Large intestine (tissue), 3 donors: ENCODE data around the gene CACNA1C. TPM values are rescaled to one million over a fixed set of nuclear protein-coding genes. Genes with fewer than 3 reads are reported as not detected.
"Not testable (repeated sequence)": the region's sequence is repeated elsewhere in the genome, so short reads cannot be mapped to it uniquely, and the experiment has no call there.

Experiments used
- DNase-seq, 2 donors: peaks; one replicate each; pipeline versions ENCODE4 v3.0.0 to v3.0.0-alpha.2; 2013
- H3K27ac ChIP-seq: one replicate; pipeline ENCODE4 v1.5.1; 2013; ENCODE audit warnings: low read length
- H3K27me3 ChIP-seq: 2 replicates; pipeline ENCODE4 v1.6.1; 2013; ENCODE audit warnings: low read length; ENCODE audit not compliant: control insufficient read depth, insufficient read depth
- H3K36me3 ChIP-seq: 2 replicates; pipeline ENCODE4 v1.6.1; 2013; ENCODE audit warnings: low read length; ENCODE audit not compliant: control insufficient read depth, insufficient read depth
- H3K4me1 ChIP-seq: one replicate; pipeline ENCODE4 v1.6.1; 2013; ENCODE audit warnings: low read length; ENCODE audit not compliant: control insufficient read depth, insufficient read depth
- H3K4me3 ChIP-seq: one replicate; pipeline ENCODE4 v1.5.1; 2013; ENCODE audit warnings: low read length
- H3K9me3 ChIP-seq: one replicate; pipeline ENCODE4 v1.6.1; 2013; ENCODE audit warnings: mild to moderate bottlenecking, low read depth, low read length, moderate library complexity; ENCODE audit not compliant: control insufficient read depth
- WGBS: methylation state at CpG from one replicate; pipeline ENCODE4 v1.1.5; 2013; ENCODE audit warnings: low lambda C conversion rate; ENCODE audit not compliant: insufficient coverage; 5-methylcytosine and 5-hydroxymethylcytosine counted together
- polyA plus RNA-seq: library from polyadenylated mRNA; unstranded; fragments of 120-200 nt; gene quantifications from one replicate; pipeline ENCODE4 v1.2.1, GENCODE V29; 2013

Gene CACNA1C
- polyA plus RNA-seq, 1 donor, result 5.9 TPM

DNA sequence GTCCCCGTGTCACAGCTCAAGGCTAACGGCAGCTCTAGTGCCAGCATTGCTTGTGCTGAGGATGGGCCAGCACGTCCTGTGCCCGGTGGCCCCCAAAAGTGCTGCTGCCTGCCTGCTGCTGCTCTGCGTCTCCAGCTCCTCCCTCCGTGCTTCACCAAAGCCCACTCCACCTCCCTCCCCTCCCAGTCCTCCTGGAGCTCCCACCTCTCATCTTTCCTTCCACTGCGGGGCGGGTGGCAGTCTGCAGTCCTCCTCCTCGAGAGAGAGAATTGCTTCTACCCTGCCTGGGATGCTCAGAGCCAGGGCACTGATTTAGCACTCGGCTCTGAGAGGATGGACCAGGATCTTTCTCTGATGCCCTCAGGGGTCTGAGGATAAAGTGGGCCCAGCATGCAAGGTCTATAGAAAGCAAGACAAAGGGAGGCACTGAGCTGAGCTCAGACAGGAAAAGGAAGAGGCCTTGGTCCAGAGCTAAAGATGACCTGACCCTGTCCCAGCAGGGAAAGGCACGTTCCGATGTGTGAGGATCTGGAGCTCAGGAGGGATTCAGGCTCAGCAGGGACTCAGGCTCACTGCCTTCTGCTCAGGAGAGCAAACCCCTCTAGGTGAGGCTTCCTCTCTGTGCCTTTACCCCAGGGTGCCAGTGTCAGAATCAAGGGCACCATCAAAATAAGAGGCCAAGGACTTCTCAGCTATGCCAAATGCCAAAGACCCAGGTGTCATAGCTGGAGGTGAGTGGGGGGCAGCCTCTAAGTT, 628.8 kb downstream of the CACNA1C start:
- WGBS, result no CpG with 5 or more reads among the region's 12 CpGs
- H3K27me3 ChIP-seq, result no peaks in the 10 kb centered on the region
- DNase-seq, result no peak
- H3K4me3 ChIP-seq, result no peak overlapping the region
- H3K4me1 ChIP-seq, result no peaks in the 10 kb centered on the region
- H3K9me3 ChIP-seq, result no peaks in the 10 kb centered on the region
- no peaks in the 10 kb centered on the region for H3K36me3 ChIP-seq
- no peak overlapping the region for H3K27ac ChIP-seq

DNA sequence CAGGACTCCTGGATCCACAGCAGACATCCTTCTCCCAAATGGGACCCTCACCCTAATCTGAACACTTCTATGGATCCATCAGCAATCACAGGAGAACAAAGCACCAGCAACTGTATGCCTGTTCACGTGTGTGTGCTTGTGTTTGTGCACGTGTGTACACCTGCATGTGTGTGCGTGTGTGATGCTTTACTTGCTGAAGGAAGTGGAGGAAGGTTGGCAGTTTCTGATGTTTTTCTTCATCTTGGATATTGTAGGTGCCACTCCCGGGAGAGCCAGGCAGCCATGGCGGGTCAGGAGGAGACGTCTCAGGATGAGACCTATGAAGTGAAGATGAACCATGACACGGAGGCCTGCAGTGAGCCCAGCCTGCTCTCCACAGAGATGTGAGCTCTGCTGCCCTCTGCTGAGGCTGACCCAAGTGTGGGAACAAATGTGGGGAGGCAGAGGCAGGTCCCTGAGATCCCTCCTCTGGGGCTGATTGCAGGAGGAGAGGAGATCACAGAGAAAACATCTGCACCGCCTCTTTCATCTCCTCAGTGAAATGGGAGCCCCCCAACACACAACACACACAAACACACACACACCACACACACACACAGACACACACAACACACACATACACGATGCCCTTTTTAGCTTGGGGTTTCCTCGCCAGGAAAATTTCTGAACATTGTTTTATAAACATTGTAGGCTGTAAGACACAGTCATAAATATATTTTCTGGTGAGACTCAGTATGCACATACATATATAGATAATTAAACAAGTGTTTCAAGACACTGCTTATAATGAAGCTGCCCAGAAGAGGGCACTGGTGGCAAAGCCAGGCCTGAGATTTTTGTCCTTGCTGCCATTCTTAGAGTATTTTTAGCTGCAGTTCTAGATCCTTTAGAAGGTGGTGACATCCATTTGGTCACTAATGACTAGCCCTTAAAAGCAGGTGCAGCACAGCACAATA, 629.8 kb downstream of the CACNA1C start:
- H3K36me3 ChIP-seq, result no peaks in the 10 kb centered on the region
- no peak overlapping the region for H3K27ac ChIP-seq
- DNase-seq, result peak; percentile 24 to 28
- H3K9me3 ChIP-seq, result no peaks in the 10 kb centered on the region
- H3K27me3 ChIP-seq, result no peaks in the 10 kb centered on the region
- WGBS, result no CpG with 5 or more reads among the region's 10 CpGs
- H3K4me1 ChIP-seq, result no peaks in the 10 kb centered on the region
- H3K4me3 ChIP-seq, result no peak overlapping the region

DNA sequence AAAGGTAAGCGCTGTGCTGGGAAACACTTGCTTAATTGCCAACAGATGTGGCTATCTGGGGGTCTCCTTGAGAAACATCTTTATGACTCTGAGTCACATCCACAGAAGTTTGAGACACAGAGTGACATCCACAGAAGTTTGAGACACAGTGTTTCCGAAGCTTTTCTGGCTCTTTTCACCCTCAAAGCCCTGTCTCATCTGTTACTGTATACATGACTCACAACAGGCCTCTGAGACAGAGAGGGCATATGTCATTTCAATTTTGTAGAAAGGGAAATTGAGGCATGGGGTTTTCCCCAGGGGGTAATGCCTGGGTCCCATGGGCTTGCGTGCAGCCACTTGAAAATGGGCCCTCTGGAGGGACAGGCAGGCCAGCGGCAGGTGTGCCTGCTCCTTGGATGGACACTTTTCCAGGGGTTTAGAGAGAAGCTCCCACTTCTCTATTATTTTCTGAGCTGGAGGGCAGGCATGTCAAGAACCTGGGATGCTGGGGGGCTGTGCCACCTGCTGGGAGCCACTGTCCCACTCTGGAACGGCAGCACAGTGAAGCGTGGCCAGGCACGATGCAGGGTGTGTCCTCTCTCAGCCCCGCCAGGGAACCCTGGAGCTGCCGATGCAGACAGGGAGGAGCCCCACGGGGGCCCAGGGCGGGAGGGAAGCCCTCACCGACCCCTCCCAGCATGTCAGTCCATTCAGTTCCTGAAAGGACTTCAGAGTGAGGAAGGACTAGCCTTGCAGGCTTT, 630.7 kb downstream of the CACNA1C start:
- H3K4me3 ChIP-seq, result no peak overlapping the region
- no peaks in the 10 kb centered on the region for H3K4me1 ChIP-seq
- H3K27ac ChIP-seq, result no peak overlapping the region
- peak in 1 of 2 donors; percentile 22 for DNase-seq
- no CpG with 5 or more reads among the region's 12 CpGs for WGBS
- H3K27me3 ChIP-seq, result no peaks in the 10 kb centered on the region
- no peaks in the 10 kb centered on the region for H3K36me3 ChIP-seq
- no peaks in the 10 kb centered on the region for H3K9me3 ChIP-seq

DNA sequence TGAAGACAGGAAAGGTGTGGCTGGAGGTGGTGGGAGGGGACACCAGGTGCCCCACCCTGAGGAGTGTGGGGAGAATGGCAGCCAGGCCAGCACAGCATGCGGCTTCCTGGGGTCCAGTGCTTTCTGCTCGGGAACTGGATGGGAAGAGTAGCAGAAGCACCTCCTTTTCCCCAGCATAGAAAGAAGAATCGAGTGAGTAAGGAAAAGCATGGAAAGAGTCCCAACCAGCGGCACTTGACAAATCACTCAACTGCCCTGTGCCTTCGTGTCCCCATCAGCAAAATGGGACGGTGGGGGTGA, 631.2 kb downstream of the CACNA1C start:
- DNase-seq, H3K4me1 ChIP-seq, H3K36me3 ChIP-seq, H3K4me3 ChIP-seq, H3K27me3 ChIP-seq, H3K9me3 ChIP-seq, H3K27ac ChIP-seq: not testable (repeated sequence)
- no CpG with 5 or more reads among the region's 6 CpGs for WGBS

DNA sequence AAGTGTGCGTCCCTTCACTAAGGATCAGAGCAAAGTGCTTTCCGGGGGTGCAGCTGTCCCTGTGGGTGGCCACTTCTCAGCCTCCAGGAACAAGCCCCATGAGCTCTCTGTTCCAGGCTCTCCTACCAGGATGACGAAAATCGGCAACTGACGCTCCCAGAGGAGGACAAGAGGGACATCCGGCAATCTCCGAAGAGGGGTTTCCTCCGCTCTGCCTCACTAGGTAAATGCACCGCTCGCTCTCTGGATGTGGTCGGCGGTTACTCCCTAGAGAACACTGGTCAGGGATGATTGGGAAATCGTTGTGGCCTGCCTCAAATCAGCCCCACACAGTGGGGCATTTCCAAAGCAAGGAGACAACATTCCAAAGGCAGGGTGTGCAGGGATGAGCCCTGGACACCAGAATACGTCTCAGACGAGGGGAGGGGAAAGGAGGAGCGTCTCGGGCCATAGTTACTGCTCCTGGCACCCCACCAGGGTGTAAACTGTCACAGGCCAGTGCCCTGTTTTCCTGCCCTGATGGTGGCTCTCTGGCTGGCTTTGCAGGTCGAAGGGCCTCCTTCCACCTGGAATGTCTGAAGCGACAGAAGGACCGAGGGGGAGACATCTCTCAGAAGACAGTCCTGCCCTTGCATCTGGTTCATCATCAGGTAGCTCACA, 633.0 kb downstream of the CACNA1C start:
- not testable (repeated sequence) for H3K36me3 ChIP-seq, H3K4me1 ChIP-seq, H3K27ac ChIP-seq, H3K27me3 ChIP-seq, DNase-seq, H3K9me3 ChIP-seq, H3K4me3 ChIP-seq
- no CpG with 5 or more reads among the region's 20 CpGs for WGBS

DNA sequence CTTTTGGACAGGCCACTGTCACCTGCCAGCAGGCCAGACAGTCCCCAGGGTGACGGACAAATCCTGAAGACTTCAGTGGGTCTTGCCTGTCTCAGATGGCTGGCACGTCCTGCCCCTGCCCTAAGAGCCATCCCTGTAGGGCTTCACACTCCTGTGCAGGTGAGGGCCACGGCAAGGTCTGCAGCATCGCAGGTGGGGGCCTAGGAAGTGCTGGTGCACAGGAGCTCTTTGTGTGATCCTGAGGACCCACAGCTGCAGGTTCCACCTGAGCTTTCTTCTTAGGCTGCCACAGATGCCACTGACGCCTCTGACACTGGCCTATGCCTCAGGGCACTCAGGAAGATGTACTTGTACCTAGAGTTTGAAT, 633.5 kb downstream of the CACNA1C start:
- no peaks in the 10 kb centered on the region for H3K36me3 ChIP-seq
- no CpG with 5 or more reads among the region's 5 CpGs for WGBS
- peaks cover 13% of the 10 kb centered on the region for H3K27me3 ChIP-seq

DNA sequence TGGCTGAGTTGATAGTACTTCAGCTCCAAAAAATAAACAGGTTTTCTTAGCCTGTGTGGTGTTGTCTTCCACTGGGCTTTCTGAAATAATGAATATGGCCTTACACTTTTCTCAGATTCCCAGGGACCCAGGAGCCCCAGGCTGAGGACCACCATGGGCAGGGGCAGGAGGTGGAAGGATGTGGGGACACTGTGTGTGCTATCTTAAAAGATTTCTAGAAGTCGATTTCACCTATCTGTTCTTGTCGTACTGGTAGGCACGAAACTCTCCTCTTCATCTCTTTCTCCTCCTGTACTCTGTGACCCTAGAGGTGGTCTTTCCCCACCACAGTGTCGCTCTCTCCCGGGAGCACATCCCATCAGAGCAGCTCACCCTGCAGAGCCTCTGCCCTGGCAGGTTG, 634.3 kb downstream of the CACNA1C start:
- H3K9me3 ChIP-seq, result no peaks in the 10 kb centered on the region
- WGBS, result 100% methylated on average over 1 of the region's 5 CpGs
- H3K4me1 ChIP-seq, result no peaks in the 10 kb centered on the region
- peaks cover 14% of the 10 kb centered on the region for H3K27me3 ChIP-seq
- no peak overlapping the region for H3K27ac ChIP-seq
- H3K4me3 ChIP-seq, result no peak overlapping the region
- H3K36me3 ChIP-seq, result no peaks in the 10 kb centered on the region
- no peak for DNase-seq

More for the DNA sequence above, 633.5 kb downstream of the CACNA1C start:
- Histone ChIP-seq H3K9me3 (no peaks in the 10 kb centered on the region), H3K4me3 (no peak overlapping the region), H3K27ac (no peak overlapping the region), H3K4me1 (no peaks in the 10 kb centered on the region)
- no peak for DNase-seq

DNA sequence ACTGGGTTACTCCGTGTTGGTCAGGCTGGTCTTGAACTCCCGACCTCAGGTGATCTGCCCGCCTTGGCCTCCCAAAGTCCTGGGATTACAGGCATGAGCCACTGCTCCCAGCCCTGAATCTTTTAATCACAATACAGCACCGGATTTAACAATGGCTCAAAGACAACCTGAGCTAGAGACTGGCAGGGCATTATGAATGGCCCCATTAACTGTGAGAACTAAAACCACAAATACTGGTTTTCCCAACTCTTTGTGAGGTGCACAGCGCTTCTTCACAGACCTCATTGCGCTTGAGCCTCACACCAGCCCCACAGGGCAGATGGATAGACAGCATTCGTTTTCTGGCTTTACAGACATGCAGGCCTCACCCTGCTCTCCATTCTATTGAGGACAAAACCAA, 634.9 kb downstream of the CACNA1C start:
- H3K9me3 ChIP-seq, result no peaks in the 10 kb centered on the region
- H3K4me1 ChIP-seq, result no peaks in the 10 kb centered on the region
- WGBS, result no CpG with 5 or more reads among the region's 7 CpGs
- DNase-seq, result no peak
- peaks cover 17% of the 10 kb centered on the region for H3K27me3 ChIP-seq
- no peak overlapping the region for H3K27ac ChIP-seq
- no peaks in the 10 kb centered on the region for H3K36me3 ChIP-seq
- no peak overlapping the region for H3K4me3 ChIP-seq

DNA sequence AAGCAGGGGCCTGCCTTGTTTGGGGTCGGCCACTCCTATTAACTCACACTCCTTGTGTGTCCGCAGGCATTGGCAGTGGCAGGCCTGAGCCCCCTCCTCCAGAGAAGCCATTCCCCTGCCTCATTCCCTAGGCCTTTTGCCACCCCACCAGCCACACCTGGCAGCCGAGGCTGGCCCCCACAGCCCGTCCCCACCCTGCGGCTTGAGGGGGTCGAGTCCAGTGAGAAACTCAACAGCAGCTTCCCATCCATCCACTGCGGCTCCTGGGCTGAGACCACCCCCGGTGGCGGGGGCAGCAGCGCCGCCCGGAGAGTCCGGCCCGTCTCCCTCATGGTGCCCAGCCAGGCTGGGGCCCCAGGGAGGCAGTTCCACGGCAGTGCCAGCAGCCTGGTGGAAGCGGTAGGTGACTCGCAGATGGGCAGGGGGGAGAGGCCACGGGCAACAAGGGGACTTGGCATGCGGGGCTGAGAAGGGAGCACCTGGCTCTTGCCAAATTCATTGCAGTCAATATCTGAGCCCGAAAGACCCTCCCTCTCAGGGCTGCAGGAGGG, 635.7 kb downstream of the CACNA1C start:
- Histone ChIP-seq H3K4me1 (no peaks in the 10 kb centered on the region), H3K4me3 (no peak overlapping the region), H3K27me3 (peaks cover 24% of the 10 kb centered on the region), H3K27ac (no peak overlapping the region), H3K36me3 (no peaks in the 10 kb centered on the region), H3K9me3 (no peaks in the 10 kb centered on the region)
- DNase-seq, result no peak
- no CpG with 5 or more reads among the region's 20 CpGs for WGBS

DNA sequence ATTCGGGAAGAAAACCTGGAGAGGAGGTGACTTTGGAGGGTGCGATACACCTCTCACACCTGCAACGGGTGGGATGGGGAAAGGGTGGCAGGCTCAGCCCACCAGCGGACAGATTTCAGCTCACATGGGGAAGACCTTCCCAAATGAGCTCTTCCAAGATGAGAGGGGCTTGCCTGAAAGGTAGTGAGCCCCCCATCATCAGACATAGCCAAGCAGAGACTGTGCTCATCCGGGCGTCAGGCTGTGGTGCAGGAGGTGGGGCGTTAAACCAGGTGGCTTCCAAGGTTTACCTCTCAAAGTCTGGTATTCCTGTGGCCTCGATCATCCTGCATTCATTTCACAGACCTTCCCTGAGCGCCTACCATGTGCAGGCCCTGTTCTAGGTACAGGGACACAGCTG, 636.6 kb downstream of the CACNA1C start:
- H3K27ac ChIP-seq, result no peak overlapping the region
- WGBS, result 100% methylated on average over 1 of the region's 9 CpGs
- no peaks in the 10 kb centered on the region for H3K9me3 ChIP-seq
- no peaks in the 10 kb centered on the region for H3K4me1 ChIP-seq
- peaks cover 26% of the 10 kb centered on the region for H3K27me3 ChIP-seq
- no peaks in the 10 kb centered on the region for H3K36me3 ChIP-seq
- no peak overlapping the region for H3K4me3 ChIP-seq
- no peak for DNase-seq
